Small intestine (tissue), 7 donors: Measurements from ENCODE around the gene TENM4. TPM values are rescaled to one million over a fixed set of nuclear protein-coding genes. Genes with fewer than 3 reads are reported as not detected.

ENCODE experiments used
- DNase-seq, 2 donors: peaks; one replicate each; pipeline versions ENCODE4 v3.0.0 to v3.0.0-alpha.2; 2013
- FAIRE-seq: peaks from 2 replicates; lab custom pipeline; 2012; peaks lifted over from hg19 to GRCh38; lab: Jason Lieb, UNC
- H3K27ac ChIP-seq, 3 donors: one replicate each; pipeline ENCODE4 v1.5.1; 2013; ENCODE audit warnings: low read length in 2 of 3, mild to moderate bottlenecking in 2 of 3, control low read depth in 1 of 3, inconsistent platforms in 1 of 3, low read depth in 1 of 3, moderate library complexity in 1 of 3
- H3K27me3 ChIP-seq, 3 donors: one replicate each; pipeline ENCODE4 v1.6.1; 2013; ENCODE audit warnings: low read length in 3 of 3, inconsistent platforms in 1 of 3; ENCODE audit not compliant: control insufficient read depth in 3 of 3, insufficient read depth in 3 of 3
- H3K36me3 ChIP-seq, 3 donors: one replicate each; pipeline ENCODE4 v1.6.1; 2013; ENCODE audit warnings: low read length in 3 of 3, inconsistent platforms in 1 of 3, low read depth in 1 of 3, mild to moderate bottlenecking in 1 of 3, moderate library complexity in 1 of 3; ENCODE audit not compliant: control insufficient read depth in 3 of 3, insufficient read depth in 2 of 3
- H3K4me1 ChIP-seq, 3 donors: one replicate each; pipeline ENCODE4 v1.6.1; 2013; ENCODE audit warnings: low read length in 2 of 3, inconsistent platforms in 1 of 3, low read depth in 1 of 3, mild to moderate bottlenecking in 1 of 3, moderate library complexity in 1 of 3; ENCODE audit not compliant: control insufficient read depth in 3 of 3, insufficient read depth in 2 of 3
- H3K4me3 ChIP-seq, 3 donors: one replicate each; pipeline ENCODE4 v1.5.1; 2013; ENCODE audit warnings: low read length in 3 of 3, control low read depth in 1 of 3, inconsistent platforms in 1 of 3, low read depth in 1 of 3, mild to moderate bottlenecking in 1 of 3, moderate library complexity in 1 of 3
- H3K9me3 ChIP-seq, 2 donors: one replicate each; pipeline ENCODE4 v1.6.1; 2013; ENCODE audit warnings: low read depth in 1 of 2, low read length in 1 of 2; ENCODE audit not compliant: control insufficient read depth in 2 of 2, insufficient read depth in 1 of 2
- WGBS, 3 donors: extraction: QIAGEN DNeasy Blood & Tissue Kit; methylation state at CpG; one replicate each; pipeline ENCODE4 v1.1.7; 2013; 5-methylcytosine and 5-hydroxymethylcytosine counted together
- polyA plus RNA-seq, 4 donors: library from polyadenylated mRNA; stranded (reverse) in 3 of 4; unstranded in 1 of 4; fragments of 200-250 nt in 3 of 4; fragments of 120-200 nt in 1 of 4; gene quantifications; one replicate each; pipeline versions ENCODE4 v1.2.1 to v1.2.3, GENCODE V29; 2013
- donor health status: healthy with polysubstance abuse.
- donor health status: control.
- donor health status: control.
- donor health status: Bipolar disorder and iron deficiency.
- donor health status: healthy.

The TENM4 gene
- polyA plus RNA-seq, 4 donors: under 0.01 to 0.96 (median 0.31) TPM; not detected in 1

DNA sequence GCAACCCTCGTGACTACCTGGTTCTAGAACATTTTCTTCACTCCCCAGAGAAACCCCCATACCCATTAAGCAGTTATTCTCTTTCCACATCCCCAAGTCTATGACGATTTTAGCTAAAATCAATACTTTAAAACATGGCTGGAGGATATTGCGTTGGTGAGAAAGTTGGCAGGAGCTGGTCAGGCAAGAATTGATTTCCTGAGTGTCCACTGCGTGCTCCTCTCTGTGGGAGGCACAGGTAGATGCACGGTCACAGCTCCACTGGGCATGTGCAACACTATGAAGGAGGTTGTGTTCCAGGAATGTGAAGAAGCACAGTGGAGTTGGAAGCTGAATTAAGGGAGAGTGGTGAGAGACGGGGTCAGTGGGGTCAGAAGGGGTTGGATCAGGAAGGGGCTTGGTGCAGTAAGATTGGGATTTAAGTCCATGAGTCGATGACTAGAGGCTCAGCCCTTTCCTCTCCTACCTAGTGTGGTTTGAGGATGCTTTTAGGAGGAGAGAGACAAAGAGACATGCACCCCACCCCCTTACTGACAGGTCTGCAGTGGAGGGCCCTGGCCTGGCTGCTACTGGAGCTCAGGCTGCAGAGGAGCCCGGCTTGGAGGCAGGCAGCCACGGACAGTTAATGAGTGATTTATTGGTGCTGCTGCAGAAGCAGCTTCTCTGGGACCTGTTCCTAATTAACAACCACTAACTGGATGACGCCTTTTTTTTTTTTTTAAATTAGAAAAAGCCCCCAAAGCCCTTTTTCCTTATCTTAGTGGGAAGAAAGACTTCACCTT is 395.6 kb downstream of the TENM4 start:
- peak overlapping the region in 1 of 3 donors; percentile 56 for H3K27ac ChIP-seq
- peaks cover 0 to 21% (median 0%) of the 10 kb centered on the region in 3 donors for H3K4me1 ChIP-seq
- H3K4me3 ChIP-seq: no peak overlapping the region
- peak in 1 of 2 donors; percentile 13 for DNase-seq
- no peaks in the 10 kb centered on the region for H3K36me3 ChIP-seq
- WGBS, 3 donors: 59 to 73% (median 61%) methylated on average over 10 of the region's 10 CpGs
- no peaks in the 10 kb centered on the region for H3K9me3 ChIP-seq
- FAIRE-seq: no peak
- peaks cover 0 to 3% (median 2%) of the 10 kb centered on the region in 3 donors for H3K27me3 ChIP-seq

DNA sequence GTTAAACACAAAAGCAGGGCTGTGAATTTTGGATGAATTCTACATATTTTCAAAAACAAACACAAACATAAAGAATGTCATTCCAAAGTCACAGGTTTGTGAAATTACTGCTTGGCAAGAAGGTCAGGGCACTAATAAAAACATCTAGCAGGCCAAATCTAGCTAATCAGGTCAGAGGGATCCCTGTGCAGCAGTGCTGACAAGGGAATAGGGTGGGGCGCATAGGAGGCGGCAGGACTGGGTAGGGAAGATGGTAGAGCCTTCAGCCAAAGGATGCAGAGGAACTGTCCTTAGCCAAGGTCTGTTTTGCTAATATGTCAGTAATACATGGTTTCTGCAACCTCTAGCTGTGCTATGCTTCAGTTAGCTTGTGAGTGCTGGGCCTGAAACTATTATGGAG is 396.6 kb downstream of the TENM4 start:
- FAIRE-seq (no peak), DNase-seq (no peak)
- peaks cover 0 to 5% (median 3%) of the 10 kb centered on the region in 3 donors for H3K27me3 ChIP-seq
- WGBS, 3 donors: 71 to 92% (median 91%) methylated on average over 2 of the region's 2 CpGs
- H3K36me3 ChIP-seq: no peaks in the 10 kb centered on the region
- H3K4me3 ChIP-seq: no peak overlapping the region
- no peaks in the 10 kb centered on the region for H3K9me3 ChIP-seq
- H3K4me1 ChIP-seq: peaks cover 0 to 12% (median 0%) of the 10 kb centered on the region in 3 donors
- no peak overlapping the region for H3K27ac ChIP-seq

DNA sequence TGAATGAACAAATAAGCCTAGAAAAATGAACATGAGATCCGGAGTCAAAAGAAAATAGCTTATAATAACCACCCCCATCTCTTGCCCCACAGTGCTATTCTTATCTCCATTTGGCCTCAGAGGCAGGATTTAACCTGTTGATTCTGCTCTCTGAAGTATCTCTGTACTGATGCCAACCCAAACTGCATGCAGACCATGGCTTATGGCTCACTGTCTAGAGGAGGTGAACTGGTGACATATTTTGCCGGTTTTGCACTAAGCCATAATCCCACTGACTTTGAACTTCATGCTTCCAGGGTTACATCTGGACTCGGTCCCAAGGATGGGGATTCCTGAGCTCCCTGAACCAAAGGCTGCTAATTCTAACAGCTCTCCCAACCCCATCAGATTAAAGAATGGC is 397.1 kb downstream of the TENM4 start:
- no peaks in the 10 kb centered on the region for H3K36me3 ChIP-seq
- H3K4me1 ChIP-seq: peaks cover 0 to 8% (median 0%) of the 10 kb centered on the region in 3 donors
- FAIRE-seq: no peak
- no peaks in the 10 kb centered on the region for H3K9me3 ChIP-seq
- DNase-seq: no peak
- H3K4me3 ChIP-seq: no peak overlapping the region
- 79 to 88% (median 81%) methylated on average over 3 of the region's 3 CpGs for WGBS, 3 donors
- H3K27me3 ChIP-seq: peaks cover 0 to 5% (median 3%) of the 10 kb centered on the region in 3 donors
- H3K27ac ChIP-seq: no peak overlapping the region

DNA sequence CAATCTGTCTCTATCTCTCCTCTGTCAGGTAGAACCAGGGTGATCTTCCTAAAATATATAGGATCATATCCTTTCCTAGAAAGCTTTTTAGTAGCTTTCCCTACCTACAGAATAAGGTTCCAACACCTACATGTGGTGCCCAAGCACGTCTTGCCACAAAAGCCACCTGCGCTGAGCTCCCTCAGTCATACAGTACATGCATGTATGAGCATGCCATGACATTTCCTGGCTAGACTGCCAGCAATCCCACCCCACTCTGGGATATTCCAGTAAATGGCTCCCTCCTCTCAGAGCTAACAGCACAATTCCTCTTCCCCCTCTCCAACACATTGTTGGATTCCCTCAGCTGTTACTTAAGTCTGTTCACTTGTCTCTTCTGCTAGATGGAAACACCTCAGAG is 398.0 kb downstream of the TENM4 start:
- DNase-seq (no peak), FAIRE-seq (no peak)
- Histone ChIP-seq H3K9me3 (no peaks in the 10 kb centered on the region), H3K4me3 (no peak overlapping the region), H3K4me1 (peaks cover 0 to 5% (median 0%) of the 10 kb centered on the region in 3 donors), H3K36me3 (no peaks in the 10 kb centered on the region), H3K27me3 (peaks cover 0 to 5% (median 3%) of the 10 kb centered on the region in 3 donors), H3K27ac (no peak overlapping the region)
- WGBS, 3 donors: 85 to 98% (median 94%) methylated on average over 2 of the region's 2 CpGs

DNA sequence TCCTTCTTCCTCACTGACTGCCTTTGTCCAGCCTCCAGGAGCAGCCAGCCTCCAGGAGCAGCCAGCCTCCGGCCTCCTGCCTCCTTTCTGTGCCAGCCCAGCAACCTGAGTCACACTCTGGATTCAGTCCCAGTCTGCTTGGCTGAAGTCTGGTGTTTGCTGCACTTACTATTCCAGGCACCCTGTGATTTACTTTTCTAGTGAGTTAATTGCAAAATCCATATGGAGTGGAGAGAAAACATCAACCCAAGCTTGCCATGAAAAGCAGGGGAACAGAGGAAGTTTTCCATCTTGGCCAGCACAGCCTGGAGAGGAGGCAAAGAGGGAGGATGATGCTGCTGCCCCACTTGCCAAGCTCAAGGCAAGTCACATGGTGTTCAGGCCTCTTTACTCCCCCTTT is 400.5 kb downstream of the TENM4 start:
- no peak overlapping the region for H3K27ac ChIP-seq
- peaks cover 0 to 5% (median 3%) of the 10 kb centered on the region in 3 donors for H3K27me3 ChIP-seq
- H3K4me1 ChIP-seq: peaks cover 0 to 3% (median 0%) of the 10 kb centered on the region in 3 donors
- no peaks in the 10 kb centered on the region for H3K36me3 ChIP-seq
- DNase-seq (no peak), FAIRE-seq (no peak)
- H3K9me3 ChIP-seq: no peaks in the 10 kb centered on the region
- no peak overlapping the region for H3K4me3 ChIP-seq
- 63 to 81% (median 70%) methylated on average over 1 of the region's 1 CpG for WGBS, 3 donors

DNA sequence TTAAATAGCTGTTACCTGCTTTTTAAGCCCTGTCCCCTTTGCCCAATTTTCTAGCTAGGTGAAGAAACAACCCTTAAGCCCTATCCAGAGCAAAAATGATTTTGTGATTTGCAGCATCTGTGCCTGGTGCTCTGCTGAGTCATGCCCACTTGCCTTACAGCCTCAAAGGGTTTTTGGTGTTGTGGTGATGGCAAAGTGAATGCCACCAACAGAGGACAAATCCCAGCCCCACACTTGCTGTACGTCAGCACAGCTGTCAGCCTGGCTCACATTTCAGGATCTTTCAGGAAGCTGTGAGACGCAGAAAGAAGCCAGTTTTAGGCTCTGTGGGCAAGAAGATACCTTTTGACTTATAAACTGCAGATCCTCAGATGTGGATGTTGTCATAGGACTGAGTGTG is 401.7 kb downstream of the TENM4 start:
- no peak overlapping the region for H3K27ac ChIP-seq
- no peaks in the 10 kb centered on the region for H3K4me1 ChIP-seq
- no peaks in the 10 kb centered on the region for H3K36me3 ChIP-seq
- H3K27me3 ChIP-seq: peaks cover 0 to 5% (median 3%) of the 10 kb centered on the region in 3 donors
- H3K4me3 ChIP-seq: no peak overlapping the region
- H3K9me3 ChIP-seq: no peaks in the 10 kb centered on the region
- no peak for FAIRE-seq
- WGBS, 3 donors: 63 to 73% (median 71%) methylated on average over 2 of the region's 2 CpGs
- no peak for DNase-seq

DNA sequence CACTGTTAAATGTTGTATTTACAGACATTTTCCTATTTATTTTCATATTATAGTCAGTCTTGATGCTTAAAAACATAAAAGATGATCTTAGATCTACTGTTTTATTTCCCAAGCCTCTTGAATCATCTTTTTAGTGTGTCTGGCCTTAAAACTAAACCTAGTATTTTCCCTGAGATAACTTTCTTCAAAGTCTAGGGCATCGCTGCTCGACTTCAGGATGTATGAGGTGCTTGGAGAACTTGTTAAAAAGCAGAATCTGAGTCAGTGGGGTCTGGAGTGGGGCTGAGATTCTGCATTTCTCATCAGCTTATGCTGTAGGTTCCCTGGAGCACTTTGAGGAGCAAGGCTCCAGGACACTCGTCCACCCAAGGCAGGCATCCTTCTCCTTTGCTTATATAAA is 404.9 kb downstream of the TENM4 start:
- H3K36me3 ChIP-seq: no peaks in the 10 kb centered on the region
- DNase-seq: no peak
- WGBS, 3 donors: 48 to 61% (median 50%) methylated on average over 3 of the region's 3 CpGs
- H3K4me3 ChIP-seq: no peak overlapping the region
- FAIRE-seq: no peak
- H3K27ac ChIP-seq: no peak overlapping the region
- no peaks in the 10 kb centered on the region for H3K9me3 ChIP-seq
- peaks cover 0 to 3% (median 0%) of the 10 kb centered on the region in 3 donors for H3K27me3 ChIP-seq
- H3K4me1 ChIP-seq: no peaks in the 10 kb centered on the region

DNA sequence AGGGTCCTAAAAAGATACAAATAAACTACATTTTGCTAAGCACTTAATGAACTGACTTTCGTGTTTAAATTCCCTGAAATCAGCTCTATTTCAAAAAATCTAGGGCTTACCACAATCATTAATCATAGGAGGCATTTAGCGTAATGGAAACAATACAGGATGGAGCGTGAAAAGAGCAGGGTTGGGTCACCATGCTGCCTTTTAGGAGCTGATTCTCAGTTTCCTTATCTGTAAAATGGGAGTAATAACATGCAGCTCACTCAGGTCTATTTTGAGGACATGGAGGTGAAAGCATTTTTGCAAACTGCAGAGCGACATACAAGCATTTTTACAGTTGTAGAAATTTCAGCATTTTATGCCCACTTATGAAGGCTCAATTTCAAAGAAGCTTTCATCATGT is 407.0 kb downstream of the TENM4 start:
- H3K36me3 ChIP-seq: no peaks in the 10 kb centered on the region
- H3K27ac ChIP-seq: no peak overlapping the region
- peaks cover 0 to 5% (median 4%) of the 10 kb centered on the region in 3 donors for H3K27me3 ChIP-seq
- no peaks in the 10 kb centered on the region for H3K9me3 ChIP-seq
- FAIRE-seq (no peak), DNase-seq (no peak)
- 72 to 84% (median 78%) methylated on average over 4 of the region's 4 CpGs for WGBS, 3 donors
- H3K4me1 ChIP-seq: no peaks in the 10 kb centered on the region
- H3K4me3 ChIP-seq: no peak overlapping the region
